Neutrophil (primary cell): Measurements from ENCODE around the gene TMEM132D.

Source experiments
- H3K27ac ChIP-seq: fragments of 200-600 bp; sonication (generic); 2 replicates; pipeline ENCODE4 v1.5.1; 2016; ENCODE audit warnings: mild to moderate bottlenecking, moderate library complexity
- H3K27me3 ChIP-seq: fragments of 200-600 bp; sonication (generic); 2 replicates; pipeline ENCODE4 v1.6.0; 2016; ENCODE audit warnings: mild to moderate bottlenecking
- H3K36me3 ChIP-seq: fragments of 200-600 bp; sonication (generic); 2 replicates; pipeline ENCODE4 v1.5.1; 2017
- H3K4me1 ChIP-seq, 2 experiments: fragments of 200-600 bp in 1 of 2; sonication (generic) in 1 of 2; 1 replicate in 1 of 2; 2 replicates in 1 of 2; pipeline versions ENCODE4 v1.5.1 to v1.6.1; 2013 to 2016; ENCODE audit warnings: low read depth in 1 of 2, low read length in 1 of 2, mild to moderate bottlenecking in 1 of 2, moderate library complexity in 1 of 2; ENCODE audit not compliant: control insufficient read depth in 1 of 2, insufficient read depth in 1 of 2
- H3K4me3 ChIP-seq, 2 experiments: fragments of 200-600 bp in 1 of 2; sonication (generic) in 1 of 2; 1 replicate in 1 of 2; 2 replicates in 1 of 2; pipeline ENCODE4 v1.5.1; 2013 to 2016; ENCODE audit warnings: low read depth in 1 of 2, low read length in 1 of 2, mild to moderate bottlenecking in 1 of 2, moderate library complexity in 1 of 2
- H3K9me3 ChIP-seq: fragments of 200-600 bp; sonication (generic); 2 replicates; pipeline ENCODE4 v1.5.1; 2016
- CTCF ChIP-seq: fragments of 200-600 bp; sonication (generic); IDR thresholded peaks from 2 replicates; pipeline ENCODE4 v1.5.1; 2016; ENCODE audit warnings: antibody characterized with exemption

TMEM132D gene

DNA sequence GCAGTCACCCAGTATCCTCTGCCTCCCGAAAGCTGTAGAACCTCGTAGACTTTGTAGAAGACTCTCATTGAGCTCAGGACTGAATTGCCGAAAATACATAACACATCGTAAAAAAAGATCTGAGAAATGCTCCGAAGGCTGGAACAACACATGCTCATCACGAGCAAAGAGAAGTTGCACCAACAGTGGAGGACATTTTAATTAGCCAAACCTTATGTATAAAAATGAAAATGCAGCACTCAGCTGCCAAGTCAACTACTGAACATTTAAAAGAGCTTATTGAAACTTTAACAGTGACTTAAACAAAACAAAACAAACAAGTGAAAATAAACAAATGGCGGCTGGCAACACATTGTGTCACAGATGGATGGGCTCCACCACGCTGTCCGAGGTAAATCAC is 519.9 kb downstream of the TMEM132D start:
- Histone ChIP-seq H3K4me3 (no peak overlapping the region), H3K27me3 (no peaks in the 10 kb centered on the region)

GRCh38 chr12:129381715-129382114 is 522.1 kb downstream of the TMEM132D start:
- Histone ChIP-seq H3K4me3 (no peak overlapping the region), H3K27ac (no peak overlapping the region), H3K36me3 (no peaks in the 10 kb centered on the region), H3K9me3 (no peaks in the 10 kb centered on the region), H3K27me3 (no peaks in the 10 kb centered on the region), H3K4me1 (no peaks in the 10 kb centered on the region)
- no peak for TF ChIP-seq CTCF

More for the DNA sequence above, 519.9 kb downstream of the TMEM132D start:
- Histone ChIP-seq H3K27ac (no peak overlapping the region), H3K9me3 (no peaks in the 10 kb centered on the region), H3K36me3 (no peaks in the 10 kb centered on the region), H3K4me1 (no peaks in the 10 kb centered on the region)
- no peak for TF ChIP-seq CTCF

DNA sequence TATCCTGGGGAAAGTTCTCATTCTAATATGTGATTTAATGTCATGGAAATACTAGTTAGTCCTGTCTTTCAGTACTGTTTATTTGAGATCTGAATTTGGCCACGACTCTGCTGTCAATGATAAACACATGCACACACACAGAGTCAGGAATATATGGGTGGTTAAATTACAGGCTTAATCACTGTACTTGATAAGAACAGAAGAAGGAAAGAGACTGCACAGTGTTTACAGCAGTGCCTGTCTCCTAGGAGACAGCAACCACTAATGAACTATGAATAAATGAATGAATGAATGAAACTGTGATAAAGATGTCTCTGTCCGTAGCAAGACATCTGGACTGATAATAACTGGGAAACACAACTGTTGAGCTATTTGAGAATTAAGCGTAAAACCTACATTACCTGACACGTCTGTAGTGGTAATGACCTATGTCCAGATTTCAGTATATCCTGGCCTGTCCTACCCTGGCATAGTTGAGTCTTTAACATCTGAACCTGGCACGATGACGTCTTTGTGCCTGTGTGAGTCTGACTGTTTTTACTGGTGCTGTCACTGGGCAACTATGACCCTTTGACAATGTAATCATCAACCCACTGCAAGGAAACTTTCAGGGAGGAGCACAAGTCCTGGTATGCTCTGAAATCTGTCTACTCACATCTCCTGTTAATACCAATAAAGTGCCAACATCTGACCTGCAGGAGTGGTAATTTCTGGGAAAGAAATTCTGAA is 524.6 kb downstream of the TMEM132D start:
- Histone ChIP-seq H3K27me3 (no peaks in the 10 kb centered on the region), H3K36me3 (no peaks in the 10 kb centered on the region), H3K4me1 (no peaks in the 10 kb centered on the region), H3K27ac (no peak overlapping the region), H3K9me3 (no peaks in the 10 kb centered on the region), H3K4me3 (no peak overlapping the region)
- no peak for TF ChIP-seq CTCF

DNA sequence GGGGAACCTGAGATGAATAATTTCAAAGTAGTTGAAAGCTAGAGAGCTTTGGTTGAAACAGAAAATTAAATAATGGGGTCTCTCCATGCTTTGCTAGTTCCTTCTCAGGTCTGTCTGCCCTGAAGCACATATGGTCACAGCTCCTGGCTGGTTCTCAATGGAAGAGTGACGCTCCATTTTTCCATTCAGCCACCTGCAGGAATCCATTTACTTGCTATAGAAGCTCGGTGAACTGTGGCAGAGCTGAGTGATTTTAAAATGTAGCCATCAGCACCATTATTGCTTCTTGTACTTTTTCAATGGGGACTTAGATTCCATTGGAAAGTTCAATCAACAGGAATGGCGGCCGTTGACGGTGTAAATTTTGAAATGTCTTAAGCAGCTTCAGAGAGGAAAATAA is 525.3 kb downstream of the TMEM132D start:
- Histone ChIP-seq H3K36me3 (no peaks in the 10 kb centered on the region), H3K27ac (no peak overlapping the region)
- TF ChIP-seq CTCF: no peak

GRCh38 chr12:129373746-129374145 is 530.1 kb downstream of the TMEM132D start:
- TF ChIP-seq CTCF: no peak
- no peak overlapping the region for H3K27ac ChIP-seq
- no peak overlapping the region for H3K4me3 ChIP-seq
- H3K27me3 ChIP-seq: no peaks in the 10 kb centered on the region
- H3K4me1 ChIP-seq: no peaks in the 10 kb centered on the region
- no peaks in the 10 kb centered on the region for H3K36me3 ChIP-seq
- no peaks in the 10 kb centered on the region for H3K9me3 ChIP-seq

More for the DNA sequence above, 525.3 kb downstream of the TMEM132D start:
- Histone ChIP-seq H3K9me3 (no peaks in the 10 kb centered on the region), H3K27me3 (no peaks in the 10 kb centered on the region), H3K4me3 (no peak overlapping the region), H3K4me1 (no peaks in the 10 kb centered on the region)
